Astrocyte (in vitro differentiated cells and primary cell): ENCODE data around the gene ST6GALNAC2. TPM values are rescaled to one million over a fixed set of nuclear protein-coding genes. Genes with fewer than 3 reads are reported as not detected.

ENCODE experiments used
- DNase-seq: peaks from one replicate; pipeline ENCODE4 v3.0.0-alpha.2; 2010; ENCODE audit warnings: low read depth
- FAIRE-seq: peaks from 2 replicates; lab custom pipeline; 2011; peaks lifted over from hg19 to GRCh38; lab: Jason Lieb, UNC
- H2AFZ ChIP-seq: 2 replicates; pipeline ENCODE4 v1.6.0; 2012; ENCODE audit warnings: low read depth, low read length, inconsistent platforms
- H3K27ac ChIP-seq: 2 replicates; pipeline ENCODE4 v1.5.1; 2011; ENCODE audit warnings: low read depth, low read length, inconsistent platforms
- H3K27me3 ChIP-seq: 2 replicates; pipeline ENCODE4 v1.6.0; 2011; ENCODE audit warnings: low read length, inconsistent platforms; ENCODE audit not compliant: insufficient read depth
- H3K36me3 ChIP-seq: 2 replicates; pipeline ENCODE4 v1.5.1; 2011; ENCODE audit warnings: low read length, inconsistent platforms; ENCODE audit not compliant: insufficient read depth
- H3K4me1 ChIP-seq: 2 replicates; pipeline ENCODE4 v1.5.1; 2011; ENCODE audit warnings: low read length, inconsistent platforms; ENCODE audit not compliant: insufficient read depth
- H3K4me2 ChIP-seq: 2 replicates; pipeline ENCODE4 v1.6.0; 2012; ENCODE audit warnings: low read length, inconsistent platforms
- H3K4me3 ChIP-seq: 2 replicates; pipeline ENCODE4 v1.5.1; 2011; ENCODE audit warnings: low read depth, mild to moderate bottlenecking, low read length, inconsistent platforms; ENCODE audit not compliant: insufficient read depth
- H3K79me2 ChIP-seq: 2 replicates; pipeline ENCODE4 v1.6.0; 2012; ENCODE audit warnings: mild to moderate bottlenecking, low read length, inconsistent platforms; ENCODE audit not compliant: insufficient read depth
- H3K9ac ChIP-seq: 2 replicates; pipeline ENCODE4 v1.6.0; 2012; ENCODE audit warnings: mild to moderate bottlenecking, low read length, inconsistent platforms
- H3K9me3 ChIP-seq: 2 replicates; pipeline ENCODE4 v1.5.1; 2012; ENCODE audit warnings: low read depth, mild to moderate bottlenecking, low read length, inconsistent platforms; ENCODE audit not compliant: insufficient read depth
- H4K20me1 ChIP-seq: 2 replicates; pipeline ENCODE4 v1.6.0; 2012; ENCODE audit warnings: low read length, inconsistent platforms; ENCODE audit not compliant: insufficient read depth
- H3K27ac Mint-ChIP-seq: one replicate; pipeline ENCODE4 v1.8.0; 2021; ENCODE audit warnings: mild to moderate bottlenecking, mixed read lengths; ENCODE audit not compliant: unreplicated experiment
- H3K27me3 Mint-ChIP-seq: one replicate; pipeline ENCODE4 v1.8.0; 2021; ENCODE audit warnings: low read depth, mixed read lengths; ENCODE audit not compliant: unreplicated experiment
- H3K36me3 Mint-ChIP-seq: one replicate; pipeline ENCODE4 v1.8.0; 2021; ENCODE audit warnings: low read depth, mixed read lengths; ENCODE audit not compliant: unreplicated experiment
- H3K4me1 Mint-ChIP-seq: one replicate; pipeline ENCODE4 v1.8.0; 2021; ENCODE audit warnings: low read depth, mixed read lengths; ENCODE audit not compliant: unreplicated experiment
- H3K4me3 Mint-ChIP-seq: one replicate; pipeline ENCODE4 v1.8.0; 2021; ENCODE audit warnings: mild to moderate bottlenecking, moderate library complexity, mixed read lengths; ENCODE audit not compliant: unreplicated experiment
- H3K9me3 Mint-ChIP-seq: one replicate; pipeline ENCODE4 v1.8.0; 2021; ENCODE audit warnings: mild to moderate bottlenecking, mixed read lengths; ENCODE audit not compliant: unreplicated experiment
- EZH2 ChIP-seq: IDR thresholded peaks from 2 replicates; pipeline ENCODE4 v1.6.1; 2012; ENCODE audit warnings: mild to moderate bottlenecking, low read length, inconsistent platforms; ENCODE audit not compliant: insufficient read depth
- total RNA-seq: library from RNA; stranded (reverse); gene quantifications from 2 replicates; pipeline ENCODE4 v1.2.1, GENCODE V29; 2021
- TF ChIP-seq, protein P1 (sequence below): IDR thresholded peaks from 2 replicates; pipeline ENCODE4 v1.5.1; 2011; ENCODE audit warnings: low read depth, mild to moderate bottlenecking, inconsistent platforms, low read length, moderate library complexity; ENCODE audit not compliant: insufficient read depth

The ST6GALNAC2 gene
- total RNA-seq, 1 donor from 2014 or later: 0.79 TPM

DNA sequence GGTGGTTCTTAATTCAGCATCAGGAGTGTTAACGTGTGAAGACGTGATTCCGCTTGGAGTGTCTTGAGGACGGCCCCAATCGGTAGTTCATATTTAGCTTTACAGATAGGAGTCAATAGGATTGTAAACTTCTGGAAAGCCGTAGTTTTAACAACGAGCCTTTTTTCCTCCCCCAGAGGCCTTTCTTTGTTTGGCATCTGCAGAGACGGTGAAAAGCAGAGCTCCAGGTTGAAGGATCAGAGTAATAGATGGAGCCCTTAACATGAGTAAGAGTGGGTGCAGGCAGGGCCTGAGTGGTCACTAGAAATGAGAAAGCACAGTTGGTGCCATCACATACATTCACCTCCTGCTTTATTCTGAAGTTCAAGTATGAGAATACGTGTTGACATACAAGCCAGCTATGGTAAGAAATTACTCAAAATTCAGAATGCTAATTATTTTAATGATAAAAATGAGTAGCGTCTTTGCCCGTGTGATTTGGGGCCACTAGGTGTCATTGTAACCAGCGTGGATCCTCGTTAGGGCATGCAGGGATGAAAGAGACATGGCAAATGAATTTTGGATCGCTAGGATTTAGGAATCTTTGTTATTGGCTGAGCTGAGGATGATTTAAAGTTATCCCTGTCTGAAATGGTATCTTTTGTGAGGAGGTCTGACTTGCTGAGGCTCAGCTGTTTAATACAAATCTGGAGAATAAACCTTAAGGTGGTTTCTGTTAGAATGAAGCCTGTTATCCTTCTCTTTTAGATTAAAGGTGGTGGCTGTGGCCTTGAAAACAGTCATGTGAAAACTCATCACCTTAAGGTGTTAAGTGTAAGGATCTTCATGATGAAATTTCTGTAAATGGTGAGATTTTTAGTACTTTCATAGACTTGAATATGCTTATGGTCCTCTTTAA is 27.2 kb downstream of the ST6GALNAC2 start:
- H2AFZ ChIP-seq: peak overlapping the region; percentile 81
- peak overlapping the region; percentile 87 for H3K4me2 ChIP-seq
- H3K27ac ChIP-seq: peak overlapping the region; percentile 95
- DNase-seq: no peak
- peaks cover 45% of the 10 kb centered on the region for H3K79me2 ChIP-seq
- H3K4me1 Mint-ChIP-seq: peaks cover 39% of the 10 kb centered on the region
- no peaks in the 10 kb centered on the region for H3K27me3 ChIP-seq
- peaks cover 48% of the 10 kb centered on the region for H3K4me1 ChIP-seq
- H3K4me3 Mint-ChIP-seq: peak overlapping the region; percentile 99
- TF ChIP-seq EZH2: no peak
- TF ChIP-seq, protein P1, sequence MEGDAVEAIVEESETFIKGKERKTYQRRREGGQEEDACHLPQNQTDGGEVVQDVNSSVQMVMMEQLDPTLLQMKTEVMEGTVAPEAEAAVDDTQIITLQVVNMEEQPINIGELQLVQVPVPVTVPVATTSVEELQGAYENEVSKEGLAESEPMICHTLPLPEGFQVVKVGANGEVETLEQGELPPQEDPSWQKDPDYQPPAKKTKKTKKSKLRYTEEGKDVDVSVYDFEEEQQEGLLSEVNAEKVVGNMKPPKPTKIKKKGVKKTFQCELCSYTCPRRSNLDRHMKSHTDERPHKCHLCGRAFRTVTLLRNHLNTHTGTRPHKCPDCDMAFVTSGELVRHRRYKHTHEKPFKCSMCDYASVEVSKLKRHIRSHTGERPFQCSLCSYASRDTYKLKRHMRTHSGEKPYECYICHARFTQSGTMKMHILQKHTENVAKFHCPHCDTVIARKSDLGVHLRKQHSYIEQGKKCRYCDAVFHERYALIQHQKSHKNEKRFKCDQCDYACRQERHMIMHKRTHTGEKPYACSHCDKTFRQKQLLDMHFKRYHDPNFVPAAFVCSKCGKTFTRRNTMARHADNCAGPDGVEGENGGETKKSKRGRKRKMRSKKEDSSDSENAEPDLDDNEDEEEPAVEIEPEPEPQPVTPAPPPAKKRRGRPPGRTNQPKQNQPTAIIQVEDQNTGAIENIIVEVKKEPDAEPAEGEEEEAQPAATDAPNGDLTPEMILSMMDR: peak; percentile 47
- H3K9me3 ChIP-seq: no peaks in the 10 kb centered on the region
- FAIRE-seq: no peak
- peak overlapping the region; percentile 93 for H3K27ac Mint-ChIP-seq
- peak overlapping the region; percentile 98 for H3K4me3 ChIP-seq
- H3K27me3 Mint-ChIP-seq: no peaks in the 10 kb centered on the region
- H4K20me1 ChIP-seq: peaks cover 49% of the 10 kb centered on the region
- H3K36me3 ChIP-seq: peaks cover 16% of the 10 kb centered on the region
- H3K9ac ChIP-seq: peak overlapping the region; percentile 100
- H3K36me3 Mint-ChIP-seq: peaks cover 10% of the 10 kb centered on the region
- peaks cover 2% of the 10 kb centered on the region for H3K9me3 Mint-ChIP-seq

DNA sequence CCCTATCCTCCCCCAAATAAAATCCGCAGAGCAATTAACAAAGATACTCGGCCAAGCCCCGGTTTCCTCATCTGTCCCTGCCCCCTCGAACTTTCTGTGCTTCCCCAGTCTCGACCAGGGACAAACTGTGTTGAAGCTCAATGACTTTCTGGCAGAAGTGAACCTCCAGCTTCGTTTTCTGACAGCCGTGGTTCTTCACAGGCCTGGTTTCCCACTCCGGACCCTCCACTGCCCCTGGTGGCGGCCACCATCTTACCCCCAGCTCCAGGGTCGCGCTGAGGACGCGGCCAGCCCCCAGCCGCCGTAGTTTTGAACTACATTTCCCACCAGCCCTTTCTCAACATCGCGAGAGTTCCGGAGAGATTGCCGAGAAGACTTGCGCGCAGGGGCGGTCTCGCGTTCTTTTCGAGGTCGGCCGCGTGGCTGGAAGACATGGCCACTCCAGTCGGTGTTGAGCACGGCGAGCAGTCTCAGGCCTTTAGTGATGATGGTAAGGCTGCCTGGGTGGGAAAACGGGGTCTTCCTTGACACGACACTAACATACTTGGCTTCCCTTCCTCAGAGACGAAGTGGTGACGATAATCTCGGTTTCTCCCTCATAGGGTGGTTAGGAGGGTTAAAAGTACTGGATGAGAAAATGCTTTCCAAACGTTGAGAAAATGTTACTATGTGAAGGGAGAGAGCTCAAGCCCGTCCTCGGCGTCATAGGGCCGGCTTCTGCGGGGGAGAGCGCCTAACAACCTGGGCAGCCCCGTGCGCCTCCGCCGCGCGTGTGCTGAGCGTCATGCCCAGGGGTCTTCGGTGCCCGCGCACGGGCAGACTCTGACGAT is 28.1 kb downstream of the ST6GALNAC2 start:
- H3K4me1 Mint-ChIP-seq: peaks cover 32% of the 10 kb centered on the region

More for the DNA sequence above, 28.1 kb downstream of the ST6GALNAC2 start:
- DNase-seq (peak; percentile 85), FAIRE-seq (no peak)
- H3K4me2 ChIP-seq: peak overlapping the region; percentile 87
- H3K79me2 ChIP-seq: peaks cover 45% of the 10 kb centered on the region
- H3K27me3 ChIP-seq: no peaks in the 10 kb centered on the region
- Mint-ChIP-seq H3K27ac (peak overlapping the region; percentile 93), H3K4me3 (peak overlapping the region; percentile 99), H3K9me3 (peaks cover 2% of the 10 kb centered on the region), H3K36me3 (peaks cover 6% of the 10 kb centered on the region), H3K27me3 (no peaks in the 10 kb centered on the region)
- H3K36me3 ChIP-seq: peaks cover 16% of the 10 kb centered on the region
- H3K9ac ChIP-seq: peak overlapping the region; percentile 100
- H2AFZ ChIP-seq: peak overlapping the region; percentile 82
- TF ChIP-seq, protein P1: peak; percentile 38
- TF ChIP-seq EZH2: no peak
- peaks cover 41% of the 10 kb centered on the region for H4K20me1 ChIP-seq
- H3K27ac ChIP-seq: peak overlapping the region; percentile 95
- peaks cover 43% of the 10 kb centered on the region for H3K4me1 ChIP-seq
- peak overlapping the region; percentile 98 for H3K4me3 ChIP-seq
- no peaks in the 10 kb centered on the region for H3K9me3 ChIP-seq
